SK-N-SH (cell line): ENCODE measurements around the gene BMPR1B. TPM values are rescaled to one million over a fixed set of nuclear protein-coding genes. Genes with fewer than 3 reads are reported as not detected.
A peak's percentile ranks its signal among the peaks of the same experiment; 100 is the strongest.

Experiments used
- CTCF ChIA-PET: fragments of 300-600, 350-600 bp; formaldehyde crosslinking; extraction: SDS; loops from one replicate; lab custom pipeline; 2021; lab: Yijun Ruan, JAX
- POLR2A ChIA-PET: fragments of 350-600 bp; sonication (Branson Sonifier 250); formaldehyde crosslinking; extraction: SDS; loops from one replicate; lab custom pipeline; 2020; ENCODE audit warnings: antibody characterized with exemption, inconsistent platforms; lab: Yijun Ruan, JAX
- DNase-seq: peaks from one replicate; pipeline ENCODE4 v3.0.0; 2012
- H2AFZ ChIP-seq: fragments of 200-600 bp; sonication (generic); 2 replicates; pipeline ENCODE4 v1.8.1; 2016; ENCODE audit warnings: antibody characterized with exemption, mild to moderate bottlenecking, low read depth
- H3F3A ChIP-seq: fragments of 200-600 bp; sonication (generic); replicated peaks from 2 replicates; pipeline ENCODE3; 2016; ENCODE audit warnings: antibody characterized with exemption, mild to moderate bottlenecking; ENCODE audit not compliant: insufficient read depth
- H3K27ac ChIP-seq, 2 experiments: fragments of 200-500 bp in 1 of 2; fragments of 200-600 bp in 1 of 2; sonication (Bioruptor generic) in 1 of 2; sonication (generic), shearing (Covaris generic) in 1 of 2; 2 replicates each; pipeline versions ENCODE4 v1.5.1 to v1.6.1; 2014 to 2016; ENCODE audit warnings: low read depth in 2 of 2, inconsistent platforms in 1 of 2, low read length in 1 of 2, mild to moderate bottlenecking in 1 of 2, mixed read lengths in 1 of 2
- H3K27me3 ChIP-seq: fragments of 200-600 bp; sonication (generic), shearing (Covaris generic); 2 replicates; pipeline ENCODE4 v1.6.1; 2016; ENCODE audit warnings: mixed run types; ENCODE audit not compliant: insufficient read depth
- H3K36me3 ChIP-seq, 2 experiments: fragments of 200-500 bp in 1 of 2; fragments of 200-600 bp in 1 of 2; sonication (Bioruptor generic) in 1 of 2; sonication (generic) in 1 of 2; replicated peaks in 1 of 2; 2 replicates each; pipeline versions ENCODE3 to v1.5.1; 2014 to 2016; ENCODE audit warnings: low read length in 1 of 2, mild to moderate bottlenecking in 1 of 2; ENCODE audit not compliant: insufficient read depth in 2 of 2, control insufficient read depth in 1 of 2
- H3K4me1 ChIP-seq, 2 experiments: fragments of 200-500 bp in 1 of 2; fragments of 200-600 bp in 1 of 2; sonication (Bioruptor generic) in 1 of 2; sonication (generic), shearing (Covaris generic) in 1 of 2; 2 replicates each; pipeline versions ENCODE4 v1.5.1 to v1.6.1; 2014 to 2016; ENCODE audit warnings: low read depth in 1 of 2, low read length in 1 of 2, mixed run types in 1 of 2; ENCODE audit not compliant: insufficient read depth in 2 of 2, control insufficient read depth in 1 of 2
- H3K4me2 ChIP-seq: fragments of 200-600 bp; sonication (generic), shearing (Covaris generic); 2 replicates; pipeline ENCODE4 v1.6.1; 2017; ENCODE audit warnings: mixed run types
- H3K4me3 ChIP-seq, 2 experiments: fragments of 200-500 bp in 1 of 2; fragments of 200-600 bp in 1 of 2; sonication (Bioruptor generic) in 1 of 2; sonication (generic), shearing (Covaris generic) in 1 of 2; 2 replicates each; pipeline versions ENCODE4 v1.5.1 to v1.8.1; 2014 to 2016; ENCODE audit warnings: low read depth in 2 of 2, inconsistent platforms in 1 of 2, low read length in 1 of 2, mild to moderate bottlenecking in 1 of 2, mixed read lengths in 1 of 2, moderate library complexity in 1 of 2
- H3K79me2 ChIP-seq: fragments of 200-600 bp; sonication (generic); 2 replicates; pipeline ENCODE4 v1.8.1; 2017; ENCODE audit warnings: mild to moderate bottlenecking; ENCODE audit not compliant: insufficient read depth
- H3K9ac ChIP-seq: fragments of 200-600 bp; sonication (generic); 2 replicates; pipeline ENCODE4 v1.6.1; 2017; ENCODE audit warnings: mixed run types
- H3K9me2 ChIP-seq: fragments of 200-600 bp; sonication (generic); 2 replicates; pipeline ENCODE4 v1.6.1; 2017; ENCODE audit warnings: mixed run types
- H3K9me3 ChIP-seq: fragments of 200-600 bp; sonication (generic); 2 replicates; pipeline ENCODE4 v1.6.1; 2017; ENCODE audit warnings: mixed run types, mild to moderate bottlenecking, moderate library complexity
- H4K20me1 ChIP-seq: fragments of 200-600 bp; sonication (generic); 2 replicates; pipeline ENCODE4 v1.6.1; 2017; ENCODE audit warnings: mild to moderate bottlenecking, mixed run types; ENCODE audit not compliant: insufficient read depth
- CTCF ChIP-seq: fragments of 200-600 bp; sonication (generic); IDR thresholded peaks from 2 replicates; pipeline ENCODE4 v1.6.1; 2017; ENCODE audit warnings: antibody characterized with exemption, mild to moderate bottlenecking, moderate library complexity
- ELF1 ChIP-seq: IDR thresholded peaks from 2 replicates; pipeline ENCODE4 v1.4.0; 2012
- FOXM1 ChIP-seq: IDR thresholded peaks from 2 replicates; pipeline ENCODE4 v1.4.0; 2012; ENCODE audit warnings: low read depth, mild to moderate bottlenecking
- GATA2 ChIP-seq: sonication (generic); formaldehyde crosslinking; IDR thresholded peaks from 2 replicates; pipeline ENCODE4 v1.5.0; 2020; ENCODE audit warnings: mild to moderate bottlenecking, missing genetic modification reagents
- IRF3 ChIP-seq: fragments of 150-350 bp; IDR thresholded peaks from 2 replicates; pipeline ENCODE4 v1.6.1; 2016; ENCODE audit warnings: mild to moderate bottlenecking, low read depth, low read length
- JUND ChIP-seq: IDR thresholded peaks from 2 replicates; pipeline ENCODE4 v1.4.0; 2012
- MXI1 ChIP-seq: IDR thresholded peaks from 2 replicates; pipeline ENCODE4 v1.6.1; 2012; ENCODE audit warnings: mild to moderate bottlenecking, low read depth, low read length, improper control_type of control experiment
- NFIC ChIP-seq: IDR thresholded peaks from 2 replicates; pipeline ENCODE4 v1.4.0; 2012; ENCODE audit warnings: borderline replicate concordance
- NRF1 ChIP-seq: IDR thresholded peaks from 2 replicates; pipeline ENCODE4 v1.6.1; 2012; ENCODE audit warnings: low read depth, mild to moderate bottlenecking, low read length
- PBX3 ChIP-seq: IDR thresholded peaks from 2 replicates; pipeline ENCODE4; 2012
- POLR2AphosphoS5 ChIP-seq: IDR thresholded peaks from 2 replicates; pipeline ENCODE4 v1.6.1; 2012; ENCODE audit warnings: low read depth, low read length
- RAD21 ChIP-seq: IDR thresholded peaks from 2 replicates; pipeline ENCODE4 v1.6.1; 2012; ENCODE audit warnings: mild to moderate bottlenecking, low read length
- REST ChIP-seq: IDR thresholded peaks from 2 replicates; pipeline ENCODE4 v1.6.1; 2012; ENCODE audit warnings: mild to moderate bottlenecking, low read depth, low read length, moderate library complexity
- RXRA ChIP-seq: IDR thresholded peaks from 2 replicates; pipeline ENCODE4 v1.4.0; 2012; ENCODE audit warnings: low read depth, mild to moderate bottlenecking, borderline replicate concordance
- TEAD4 ChIP-seq: IDR thresholded peaks from 2 replicates; pipeline ENCODE4 v1.4.0; 2012; ENCODE audit warnings: mild to moderate bottlenecking, borderline replicate concordance; ENCODE audit not compliant: insufficient read depth
- ZBTB33 ChIP-seq: IDR thresholded peaks from 2 replicates; pipeline ENCODE4 v1.4.0; 2012; ENCODE audit warnings: low read depth, borderline replicate concordance
- WGBS: methylation state at CpG from one replicate; pipeline ENCODE4 v1.1.6; 2017; ENCODE audit warnings: low lambda C conversion rate; 5-methylcytosine and 5-hydroxymethylcytosine counted together
- polyA plus RNA-seq, 3 experiments: library from polyadenylated mRNA; depleted of rRNA; stranded (reverse); fragments of >200 nt; gene quantifications; 2 replicates each; pipeline ENCODE4 v1.2.3, GENCODE V29; 2012

BMPR1B gene
- polyA plus RNA-seq, 1 of the 3 experiments (the other 2 are of a cell fraction): 0.16 TPM

GRCh38 chr4:94827481-94828110 lies 69.8 kb downstream of the BMPR1B start (continued):
- TF ChIP-seq TEAD4 (0 out of 2 replicates have a peak, but pooled peaks have one; percentile 15), PBX3 (peak; percentile 90), FOXM1 (0 out of 2 replicates have a peak, but pooled peaks have one; percentile 29)

GRCh38 chr4:94828882-94829281 lies 71.1 kb downstream of the BMPR1B start:
- ChIA-PET CTCF (interaction anchor here (1.5 kb wide), 1 partner anchor 17 kb away, joined by 5 read pairs; no protein-coding TSS in a partner anchor), POLR2A (no interaction called here)
- peaks cover 0 to 3% of the 10 kb centered on the region in 2 experiments; a peak in 3 of 4 replicates for H3K4me1 ChIP-seq
- no peaks in the 10 kb centered on the region for H4K20me1 ChIP-seq
- 88% methylated on average over 1 of the region's 1 CpG for whole genome bisulfite sequencing
- peaks cover 6% of the 10 kb centered on the region; the same call in 1 of the 2 replicates for H3K27me3 ChIP-seq
- peaks cover 10% of the 10 kb centered on the region for H3F3A ChIP-seq
- no peaks in the 10 kb centered on the region for H3K36me3 ChIP-seq
- no peak overlapping the region for H2AFZ ChIP-seq
- no peak overlapping the region for H3K27ac ChIP-seq
- DNase-seq: no peak
- TF ChIP-seq NFIC (no peak), GATA2 (CRISPR knock-in tag) (no peak), TEAD4 (no peak), RAD21 (no peak), MXI1 (no peak), ZBTB33 (no peak)
- H3K9me3 ChIP-seq: no peaks in the 10 kb centered on the region
- no peak overlapping the region for H3K9ac ChIP-seq
- H3K9me2 ChIP-seq: no peaks in the 10 kb centered on the region
- no peak overlapping the region for H3K4me2 ChIP-seq
- H3K4me3 ChIP-seq: no peak overlapping the region
- no peaks in the 10 kb centered on the region for H3K79me2 ChIP-seq

GRCh38 chr4:94831607-94832006 lies 73.9 kb downstream of the BMPR1B start:
- Histone ChIP-seq H3K9ac (no peak overlapping the region), H3K4me3 (no peak overlapping the region), H2AFZ (no peak overlapping the region), H4K20me1 (no peaks in the 10 kb centered on the region), H3K9me3 (no peaks in the 10 kb centered on the region), H3K36me3 (no peaks in the 10 kb centered on the region), H3K4me1 (no peaks in the 10 kb centered on the region; a peak in 2 of 4 replicates), H3K9me2 (no peaks in the 10 kb centered on the region), H3K4me2 (no peak overlapping the region), H3K79me2 (no peaks in the 10 kb centered on the region), H3K27me3 (no peaks in the 10 kb centered on the region), H3K27ac (no peak overlapping the region), H3F3A (peaks cover 10% of the 10 kb centered on the region)
- ChIA-PET CTCF (interaction anchor here (1.7 kb wide), 1 partner anchor 10 kb away, joined by 5 read pairs; no protein-coding TSS in a partner anchor), POLR2A (interaction anchor here (0.6 kb wide), 1 partner anchor 74 kb away, joined by 4 read pairs; the partner anchor contains the start of gene BMPR1B)
- no peak for DNase-seq
- WGBS: 76% methylated on average over 2 of the region's 2 CpGs
- TF ChIP-seq RXRA: no peak
- no peak for TF ChIP-seq NRF1
- no peak for TF ChIP-seq IRF3
- no peak for TF ChIP-seq TEAD4
- no peak for TF ChIP-seq CTCF
- TF ChIP-seq JUND: no peak
- no peak for TF ChIP-seq ELF1
- TF ChIP-seq REST: no peak
- TF ChIP-seq RAD21: no peak
- TF ChIP-seq POLR2AphosphoS5: no peak
